HCT116 (cell line): ENCODE results near the gene MSLN.

Experiments used
- CBX3 ChIP-seq: IDR thresholded peaks from 2 replicates; pipeline ENCODE4 v1.6.1; 2012; ENCODE audit warnings: low read depth
- CEBPB ChIP-seq: IDR thresholded peaks from 2 replicates; pipeline ENCODE4 v1.6.1; 2012; ENCODE audit warnings: low read depth
- POLR2A ChIP-seq: IDR thresholded peaks from 2 replicates; pipeline ENCODE4 v1.7.0; 2011; ENCODE audit warnings: borderline replicate concordance; ENCODE audit not compliant: insufficient read depth, insufficient read length; ENCODE audit errors: extremely low read depth
- POLR2AphosphoS5 ChIP-seq: IDR thresholded peaks from 2 replicates; pipeline ENCODE4 v1.6.1; 2011; ENCODE audit warnings: mild to moderate bottlenecking, low read depth, low read length, moderate library complexity
- SRF ChIP-seq: IDR thresholded peaks from 2 replicates; pipeline ENCODE4 v1.6.1; 2012; ENCODE audit warnings: low read depth
- TCF7L2 ChIP-seq: IDR thresholded peaks from 2 replicates; pipeline ENCODE4 v1.7.0; 2011; ENCODE audit warnings: borderline replicate concordance, inconsistent platforms; ENCODE audit not compliant: insufficient read depth, insufficient read length; ENCODE audit errors: extremely low read depth
- YY1 ChIP-seq: IDR thresholded peaks from 2 replicates; pipeline ENCODE4 v1.6.1; 2011; ENCODE audit warnings: low read length, low read depth, moderate library complexity, mild to moderate bottlenecking; ENCODE audit not compliant: insufficient replicate concordance; ENCODE audit errors: extremely low read depth
- ZNF274 ChIP-seq: fragments of 200-500 bp; sonication (Bioruptor generic); IDR thresholded peaks from 2 replicates; pipeline ENCODE4 v1.6.1; 2014; ENCODE audit warnings: mild to moderate bottlenecking, low read depth, low read length, inconsistent platforms
- TF ChIP-seq, protein P1 (sequence below), 3 experiments: fragments of 200-600 bp in 1 of 3; sonication (generic) in 1 of 3; IDR thresholded peaks in 2 of 3; conservative IDR thresholded peaks in 1 of 3; 2 replicates each; pipeline ENCODE4 v1.5.1; 2012 to 2017; ENCODE audit warnings: low read depth in 2 of 3, low read length in 2 of 3, antibody characterized with exemption in 1 of 3, borderline replicate concordance in 1 of 3, control low read depth in 1 of 3, mild to moderate bottlenecking in 1 of 3, mixed read lengths in 1 of 3, mixed run types in 1 of 3, moderate library complexity in 1 of 3; ENCODE audit not compliant: insufficient read depth in 1 of 3
- TF ChIP-seq, protein P2 (sequence below): IDR thresholded peaks from 2 replicates; pipeline ENCODE4 v1.6.1; 2012; ENCODE audit warnings: low read depth

DNA sequence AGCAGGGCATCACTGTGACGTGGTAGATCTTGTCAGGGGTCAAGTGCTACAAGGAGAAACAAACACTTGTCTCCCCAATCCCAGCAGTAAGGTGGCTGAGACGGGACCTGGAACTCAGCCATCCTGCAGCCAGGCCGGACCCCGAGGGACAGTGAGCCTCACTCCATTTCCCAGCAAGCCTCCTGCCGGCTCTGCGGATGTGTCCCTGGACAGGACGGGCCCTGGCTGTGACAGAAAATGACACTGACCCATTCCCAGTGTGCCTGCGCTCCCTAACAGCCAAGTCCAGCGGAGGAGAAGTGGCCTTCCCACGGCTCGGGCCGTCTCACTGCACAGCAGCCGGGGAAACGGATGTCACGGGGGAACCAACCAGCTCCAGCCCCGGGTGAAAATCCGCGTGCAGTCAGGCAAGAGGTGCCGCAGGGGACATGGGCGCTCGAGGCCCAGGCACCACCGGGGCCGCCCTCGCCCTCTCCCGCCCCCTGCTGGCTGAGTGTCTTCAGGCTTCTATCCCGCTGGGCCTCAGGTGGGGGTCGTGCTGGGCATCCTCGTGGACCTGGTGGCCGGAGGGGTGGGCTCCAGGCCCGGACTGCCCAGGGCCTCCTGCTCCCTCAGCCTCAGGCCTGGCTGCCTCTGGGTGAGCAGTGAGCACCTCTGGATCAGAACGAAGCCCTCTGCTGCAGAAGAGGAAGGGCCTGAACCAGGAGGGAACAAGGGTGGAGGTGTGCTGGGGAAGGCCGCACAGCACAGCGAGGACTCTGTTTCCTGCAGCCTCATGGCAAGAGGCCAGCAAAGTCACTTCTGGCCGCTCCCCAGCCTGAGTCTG lies 26.9 kb upstream of the MSLN start:
- TF ChIP-seq SRF (no peak), TCF7L2 (no peak), POLR2A (no peak), POLR2AphosphoS5 (no peak), CEBPB (no peak), YY1 (no peak), CBX3 (no peak), ZNF274 (no peak)
- TF ChIP-seq, protein P1, sequence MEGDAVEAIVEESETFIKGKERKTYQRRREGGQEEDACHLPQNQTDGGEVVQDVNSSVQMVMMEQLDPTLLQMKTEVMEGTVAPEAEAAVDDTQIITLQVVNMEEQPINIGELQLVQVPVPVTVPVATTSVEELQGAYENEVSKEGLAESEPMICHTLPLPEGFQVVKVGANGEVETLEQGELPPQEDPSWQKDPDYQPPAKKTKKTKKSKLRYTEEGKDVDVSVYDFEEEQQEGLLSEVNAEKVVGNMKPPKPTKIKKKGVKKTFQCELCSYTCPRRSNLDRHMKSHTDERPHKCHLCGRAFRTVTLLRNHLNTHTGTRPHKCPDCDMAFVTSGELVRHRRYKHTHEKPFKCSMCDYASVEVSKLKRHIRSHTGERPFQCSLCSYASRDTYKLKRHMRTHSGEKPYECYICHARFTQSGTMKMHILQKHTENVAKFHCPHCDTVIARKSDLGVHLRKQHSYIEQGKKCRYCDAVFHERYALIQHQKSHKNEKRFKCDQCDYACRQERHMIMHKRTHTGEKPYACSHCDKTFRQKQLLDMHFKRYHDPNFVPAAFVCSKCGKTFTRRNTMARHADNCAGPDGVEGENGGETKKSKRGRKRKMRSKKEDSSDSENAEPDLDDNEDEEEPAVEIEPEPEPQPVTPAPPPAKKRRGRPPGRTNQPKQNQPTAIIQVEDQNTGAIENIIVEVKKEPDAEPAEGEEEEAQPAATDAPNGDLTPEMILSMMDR (IDR thresholded peaks at IDR 0.05 in 2 of 3, conservative IDR thresholded peaks at IDR 0.05 in 1 of 3; ENCODE audit: borderline replicate concordance in 1 of 3, insufficient read depth in 1 of 3, low read depth in 2 of 3, low read length in 2 of 3) = peak in 2 of 3 experiments; percentile 40 to 48; a peak in 4 of 6 replicates
- TF ChIP-seq, protein P2, sequence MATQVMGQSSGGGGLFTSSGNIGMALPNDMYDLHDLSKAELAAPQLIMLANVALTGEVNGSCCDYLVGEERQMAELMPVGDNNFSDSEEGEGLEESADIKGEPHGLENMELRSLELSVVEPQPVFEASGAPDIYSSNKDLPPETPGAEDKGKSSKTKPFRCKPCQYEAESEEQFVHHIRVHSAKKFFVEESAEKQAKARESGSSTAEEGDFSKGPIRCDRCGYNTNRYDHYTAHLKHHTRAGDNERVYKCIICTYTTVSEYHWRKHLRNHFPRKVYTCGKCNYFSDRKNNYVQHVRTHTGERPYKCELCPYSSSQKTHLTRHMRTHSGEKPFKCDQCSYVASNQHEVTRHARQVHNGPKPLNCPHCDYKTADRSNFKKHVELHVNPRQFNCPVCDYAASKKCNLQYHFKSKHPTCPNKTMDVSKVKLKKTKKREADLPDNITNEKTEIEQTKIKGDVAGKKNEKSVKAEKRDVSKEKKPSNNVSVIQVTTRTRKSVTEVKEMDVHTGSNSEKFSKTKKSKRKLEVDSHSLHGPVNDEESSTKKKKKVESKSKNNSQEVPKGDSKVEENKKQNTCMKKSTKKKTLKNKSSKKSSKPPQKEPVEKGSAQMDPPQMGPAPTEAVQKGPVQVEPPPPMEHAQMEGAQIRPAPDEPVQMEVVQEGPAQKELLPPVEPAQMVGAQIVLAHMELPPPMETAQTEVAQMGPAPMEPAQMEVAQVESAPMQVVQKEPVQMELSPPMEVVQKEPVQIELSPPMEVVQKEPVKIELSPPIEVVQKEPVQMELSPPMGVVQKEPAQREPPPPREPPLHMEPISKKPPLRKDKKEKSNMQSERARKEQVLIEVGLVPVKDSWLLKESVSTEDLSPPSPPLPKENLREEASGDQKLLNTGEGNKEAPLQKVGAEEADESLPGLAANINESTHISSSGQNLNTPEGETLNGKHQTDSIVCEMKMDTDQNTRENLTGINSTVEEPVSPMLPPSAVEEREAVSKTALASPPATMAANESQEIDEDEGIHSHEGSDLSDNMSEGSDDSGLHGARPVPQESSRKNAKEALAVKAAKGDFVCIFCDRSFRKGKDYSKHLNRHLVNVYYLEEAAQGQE = no peak
